Mammary epithelial cell (primary cell): Measurements from ENCODE around the gene CEBPE.
A peak's percentile ranks its signal among the peaks of the same experiment; 100 is the strongest.

Source experiments
- CTCF ChIP-seq, 2 donors: IDR thresholded peaks in 1 of 2; conservative IDR thresholded peaks in 1 of 2; 2 replicates each; pipeline ENCODE4 v1.5.1; 2011 to 2012; ENCODE audit warnings: inconsistent platforms in 2 of 2, low read length in 2 of 2, mild to moderate bottlenecking in 2 of 2, control low read depth in 1 of 2, low read depth in 1 of 2; ENCODE audit not compliant: insufficient read depth in 1 of 2; ENCODE audit errors: extremely low read depth in 1 of 2
- EZH2 ChIP-seq: IDR thresholded peaks from 2 replicates; pipeline ENCODE4 v1.6.1; 2012; ENCODE audit warnings: low read length, inconsistent platforms, borderline replicate concordance

GRCh38 chr14:23099212-23099861 is 19.7 kb downstream of the CEBPE start:
- TF ChIP-seq CTCF (conservative IDR thresholded peaks at IDR 0.05 in 1 of 2, IDR thresholded peaks at IDR 0.05 in 1 of 2; ENCODE audit: extremely low read depth in 1 of 2, insufficient read depth in 1 of 2, low read depth in 1 of 2, low read length in 2 of 2) (peak in 1 of 2 donors; percentile 3), EZH2 (no peak)
